ENCODE results near the gene BCAT1.

DNA sequence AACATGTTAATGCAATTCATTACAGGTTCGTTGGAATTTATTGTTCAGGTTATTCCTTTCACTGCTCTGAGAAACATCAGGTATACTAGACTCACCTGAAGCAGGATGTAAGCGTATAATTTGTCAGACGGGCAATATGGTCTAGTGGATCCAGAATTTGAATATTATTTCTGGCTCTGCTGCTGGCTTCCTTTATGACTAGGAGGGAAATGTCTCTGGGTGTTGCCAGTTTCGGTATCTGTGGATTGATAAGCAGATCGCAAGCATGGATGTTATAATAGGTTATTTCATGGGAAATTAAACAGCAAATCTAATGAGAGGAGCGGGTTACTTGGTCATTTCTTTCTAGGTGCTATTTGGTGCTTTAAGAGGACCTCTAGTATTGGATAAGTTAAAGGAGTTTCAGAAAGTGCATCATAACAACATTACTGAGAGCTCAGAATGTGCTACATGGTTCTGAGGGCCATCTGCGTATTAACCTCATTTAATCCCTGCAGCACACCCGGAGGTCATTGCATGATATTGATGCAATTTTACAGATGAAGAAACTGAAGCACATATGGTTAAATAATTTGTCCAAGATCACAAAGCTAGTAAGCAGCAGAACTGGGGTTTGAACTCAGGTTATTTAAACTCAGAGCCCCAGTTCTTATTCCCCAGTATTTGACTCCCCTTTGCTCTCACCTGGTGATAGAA is 47.3 kb upstream of the BCAT1 start:
- TF ChIP-seq CTCF (IDR thresholded peaks at IDR 0.05) = no peak
- no peak for TF ChIP-seq POLR2A (IDR thresholded peaks at IDR 0.05)
